WTC11 (cell line): Measurements from ENCODE around the gene FOXQ1.

Experiments
- TEAD4 ChIP-seq: sonication (generic); formaldehyde crosslinking; IDR thresholded peaks from 2 replicates; pipeline ENCODE4 v1.8.0; 2022; ENCODE audit warnings: mild to moderate bottlenecking, missing genetic modification reagents
- ZBTB21 ChIP-seq: sonication (generic); formaldehyde crosslinking; IDR thresholded peaks from 2 replicates; pipeline ENCODE4 v1.8.1; 2023; ENCODE audit warnings: mild to moderate bottlenecking, missing genetic modification reagents, borderline replicate concordance

DNA sequence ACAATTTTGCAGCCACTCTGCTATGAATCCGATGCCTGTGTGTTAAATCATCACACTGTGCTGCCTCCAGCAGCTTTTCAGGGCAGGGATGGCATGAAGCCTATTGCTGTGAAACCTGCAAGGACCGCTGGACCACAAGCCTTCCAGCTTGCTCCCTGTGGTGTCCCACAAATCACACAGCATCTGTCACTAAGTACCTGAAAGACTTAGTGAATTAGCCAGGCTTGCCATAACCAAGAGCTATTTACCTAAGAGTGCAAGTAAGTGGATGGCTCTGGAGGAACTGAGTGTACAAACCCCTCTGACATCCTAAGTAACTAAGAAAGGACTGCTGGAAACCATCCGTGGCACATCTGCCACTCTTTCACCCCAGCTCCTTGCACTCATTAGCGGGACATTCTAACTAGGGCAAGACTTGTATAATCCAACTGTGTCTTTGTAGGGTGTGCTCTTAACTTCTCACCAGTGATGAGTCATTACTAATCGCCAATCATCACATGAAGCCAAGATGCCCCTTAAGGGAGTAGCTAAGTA lies 34.7 kb downstream of the FOXQ1 start:
- TF ChIP-seq TEAD4 (CRISPR knock-in tag) (no peak), ZBTB21 (CRISPR knock-in tag) (no peak)
